HepG2 (cell line): ENCODE data around the gene ACSL3. TPM values are rescaled to one million over a fixed set of nuclear protein-coding genes. Genes with fewer than 3 reads are reported as not detected.

Source experiments
- ATAC-seq: fragments of 200-7000 bp; cut with Tn5 transposase; 3 replicates; pipeline ENCODE4 v1.9.1; 2020; ENCODE audit warnings: mild to moderate bottlenecking, moderate library complexity
- BruUV-seq: library from RNA; stranded (reverse); fragments of 400-500 nt; replicated peaks from 2 replicates; lab custom pipeline; 2021; lab: Mats Ljungman, UMichigan
- CTCF ChIA-PET: fragments of 300-600 bp; formaldehyde crosslinking; extraction: SDS; loops from one replicate; lab custom pipeline; 2021; ENCODE audit warnings: low total read pairs, inconsistent platforms, low intra/inter-chr PET ratio; lab: Yijun Ruan, JAX
- POLR2A ChIA-PET: fragments of 350-600 bp; sonication (Branson Sonifier 250); formaldehyde crosslinking; loops from one replicate; lab custom pipeline; 2020; ENCODE audit warnings: antibody characterized with exemption, inconsistent platforms; lab: Yijun Ruan, JAX
- DNase-seq: peaks from one replicate; pipeline ENCODE4 v3.0.0-alpha.2; 2015; ENCODE audit warnings: low spot score
- FAIRE-seq: peaks from 3 replicates; lab custom pipeline; 2011; peaks lifted over from hg19 to GRCh38; lab: Jason Lieb, UNC
- H2AFZ ChIP-seq: one replicate; pipeline ENCODE4 v1.6.1; 2011; ENCODE audit warnings: low read length, inconsistent platforms
- H3K27ac ChIP-seq: fragments of 300-600 bp; 3 replicates; pipeline ENCODE4 v1.8.0; 2011; ENCODE audit warnings: mixed run types, mild to moderate bottlenecking, mixed read lengths, low read length, inconsistent platforms; ENCODE audit not compliant: insufficient read depth; ENCODE audit errors: extremely low read length
- H3K27me3 ChIP-seq, 2 experiments: fragments of 200-600 bp in 1 of 2; 2 replicates in 1 of 2; 3 replicates in 1 of 2; pipeline versions ENCODE4 v1.6.0 to v1.8.0; 2011; ENCODE audit warnings: low read length in 2 of 2, mild to moderate bottlenecking in 2 of 2, moderate library complexity in 2 of 2, inconsistent platforms in 1 of 2; ENCODE audit not compliant: insufficient read depth in 2 of 2, control insufficient read depth in 1 of 2
- H3K36me3 ChIP-seq, 2 experiments: fragments of 200-600 bp in 1 of 2; replicated peaks in 1 of 2; 2 replicates in 1 of 2; 3 replicates in 1 of 2; pipeline versions ENCODE4 v1.5.1 to v1.8.0; 2011; ENCODE audit warnings: low read length in 2 of 2, inconsistent platforms in 1 of 2; ENCODE audit not compliant: insufficient read depth in 2 of 2, control insufficient read depth in 1 of 2
- H3K4me1 ChIP-seq: 2 replicates; pipeline ENCODE4 v1.5.1; 2012; ENCODE audit warnings: low read length, inconsistent platforms; ENCODE audit not compliant: insufficient read depth
- H3K4me2 ChIP-seq: 2 replicates; pipeline ENCODE4 v1.6.0; 2011; ENCODE audit warnings: low read depth, low read length, inconsistent platforms
- H3K4me3 ChIP-seq, 3 experiments: fragments of 200-600 bp in 1 of 3; sonication (generic), shearing (Covaris generic) in 1 of 3; replicated peaks in 1 of 3; 2 replicates each; pipeline ENCODE4 v1.5.1; 2011 to 2016; ENCODE audit warnings: low read length in 3 of 3, inconsistent platforms in 2 of 3, low read depth in 2 of 3, mild to moderate bottlenecking in 2 of 3, control low read depth in 1 of 3, mixed read lengths in 1 of 3; ENCODE audit not compliant: insufficient read depth in 1 of 3
- H3K79me2 ChIP-seq: one replicate; pipeline ENCODE4 v1.6.1; 2011; ENCODE audit warnings: low read length, inconsistent platforms; ENCODE audit not compliant: insufficient read depth
- H3K9ac ChIP-seq: 2 replicates; pipeline ENCODE4 v1.6.0; 2011; ENCODE audit warnings: mild to moderate bottlenecking, low read depth, low read length, inconsistent platforms; ENCODE audit not compliant: insufficient read depth
- H3K9me3 ChIP-seq: 2 replicates; pipeline ENCODE4 v1.5.1; 2012; ENCODE audit warnings: mild to moderate bottlenecking, low read length
- H4K20me1 ChIP-seq: 2 replicates; pipeline ENCODE4 v1.6.0; 2011; ENCODE audit warnings: inconsistent platforms, mild to moderate bottlenecking, low read length, moderate library complexity; ENCODE audit not compliant: insufficient read depth
- ATF7 ChIP-seq, 2 experiments: fragments of 450-650 bp in 1 of 2; sonication (generic) in 1 of 2; formaldehyde crosslinking in 1 of 2; IDR thresholded peaks; 2 replicates each; pipeline versions ENCODE4 v1.4.0 to v1.6.1; 2016 to 2020; ENCODE audit warnings: antibody characterized with exemption in 1 of 2, mild to moderate bottlenecking in 1 of 2, missing genetic modification reagents in 1 of 2
- CREBL2 ChIP-seq: sonication (generic); formaldehyde crosslinking; IDR thresholded peaks from 2 replicates; pipeline ENCODE4 v1.8.1; 2023; ENCODE audit warnings: missing genetic modification reagents, mild to moderate bottlenecking, borderline replicate concordance
- HNRNPK ChIP-seq: fragments of 200-400 bp; formaldehyde crosslinking; IDR thresholded peaks from 2 replicates; pipeline ENCODE4 v1.6.1; 2018; ENCODE audit warnings: low read length, low read depth, moderate library complexity, mild to moderate bottlenecking; ENCODE audit not compliant: poor library complexity, severe bottlenecking
- MIXL1 ChIP-seq: IDR thresholded peaks from 2 replicates; pipeline ENCODE4 v1.6.1; 2016
- POLR2A ChIP-seq, 2 experiments: IDR thresholded peaks; 2 replicates each; pipeline ENCODE4 v1.6.1; 2011; ENCODE audit warnings: low read depth in 2 of 2, low read length in 2 of 2, mild to moderate bottlenecking in 1 of 2, moderate library complexity in 1 of 2; ENCODE audit not compliant: insufficient read depth in 1 of 2
- SMAD9 ChIP-seq: sonication (generic); formaldehyde crosslinking; IDR thresholded peaks from 2 replicates; pipeline ENCODE4 v1.5.1; 2020; ENCODE audit warnings: mild to moderate bottlenecking, missing genetic modification reagents
- TEF ChIP-seq: sonication (generic); formaldehyde crosslinking; IDR thresholded peaks from 2 replicates; pipeline ENCODE4 v1.5.0; 2020; ENCODE audit warnings: missing genetic modification reagents
- ZNF10 ChIP-seq: sonication (generic); formaldehyde crosslinking; IDR thresholded peaks from 2 replicates; pipeline ENCODE4 v1.4.0; 2020; ENCODE audit warnings: mild to moderate bottlenecking, low read depth, missing genetic modification reagents, borderline replicate concordance
- ZNF451 ChIP-seq: sonication (generic); formaldehyde crosslinking; IDR thresholded peaks from 2 replicates; pipeline ENCODE4 v1.5.0; 2020; ENCODE audit warnings: mild to moderate bottlenecking, missing genetic modification reagents
- ZNF746 ChIP-seq: sonication (generic); formaldehyde crosslinking; IDR thresholded peaks from 2 replicates; pipeline ENCODE4 v1.8.0; 2022; ENCODE audit warnings: mild to moderate bottlenecking, missing genetic modification reagents
- WGBS: methylation state at CpG from one replicate; pipeline ENCODE4 v1.1.6; 2017; ENCODE audit warnings: low lambda C conversion rate; 5-methylcytosine and 5-hydroxymethylcytosine counted together
- in situ Hi-C: cut with HindIII; loops from 2 replicates; pipeline ENCODE4 v1.10.0; 2017; ENCODE audit warnings: low pct_unique_long_range_greater_than_20kb; ENCODE audit not compliant: extremely low pct_ligation_motif_present
- intact Hi-C: fragments of 100-400 bp; cut with micrococcal nuclease; formaldehyde crosslinking; loops from one replicate; pipeline ENCODE4 v1.10.0; 2022; ENCODE audit not compliant: unreplicated experiment
- polyA plus RNA-seq, 8 experiments: library from polyadenylated mRNA; depleted of rRNA in 3 of 8; stranded (reverse) in 7 of 8; unstranded in 1 of 8; fragments of >200 nt; fragmentation: Illumina TruSeq in 4 of 8; extraction: Trizol in 4 of 8; gene quantifications; 2 replicates each; pipeline versions ENCODE4 v1.2.1 to v1.2.3, GENCODE V29; 2011 to 2016; ENCODE audit warnings: low read depth in 4 of 8, missing spikeins in 1 of 8, mixed read lengths in 1 of 8; ENCODE audit not compliant: insufficient read depth in 1 of 8
- total RNA-seq, 5 experiments: library from RNA; depleted of rRNA; stranded (reverse); fragments of >200 nt; fragmentation: Illumina TruSeq; extraction: Trizol; gene quantifications; 2 replicates each; pipeline ENCODE4 v1.2.3, GENCODE V29; 2016; ENCODE audit warnings: low read depth in 1 of 5

The ACSL3 gene
- total and polyA plus RNA-seq, 2 of the 13 experiments (the other 11 are each of a cell fraction or from before 2014, with no cell fraction given) = 305 to 365 TPM

GRCh38 chr2:222941510-222942032, 80.7 kb downstream of the ACSL3 start (continued):
- TF ChIP-seq ATF7 (IDR thresholded peaks at IDR 0.05) (0 out of 2 replicates have a peak, but pooled peaks have one; percentile 2), ATF7 (CRISPR knock-in tag; IDR thresholded peaks at IDR 0.05) (no peak), ZNF10 (CRISPR knock-in tag) (no peak)

GRCh38 chr2:222942561-222942960, 81.7 kb downstream of the ACSL3 start:
- in situ Hi-C loops = no loop called here
- Histone ChIP-seq H3K36me3 (peaks cover 7 to 40% of the 10 kb centered on the region in 2 experiments), H3K9ac (no peak overlapping the region), H3K4me1 (no peaks in the 10 kb centered on the region), H3K4me3 (no peak overlapping the region), H3K27ac (no peak overlapping the region), H3K79me2 (no peaks in the 10 kb centered on the region), H2AFZ (no peak overlapping the region), H3K4me2 (no peak overlapping the region), H3K27me3 (no peaks in the 10 kb centered on the region)
- intact Hi-C loops = no loop called here
- CTCF ChIA-PET = interaction anchor here (5.4 kb wide), 1 partner anchor 252 kb away, joined by 106 read pairs; no protein-coding TSS in a partner anchor
- 97% methylated on average over 3 of the region's 3 CpGs for WGBS
- POLR2A ChIA-PET = no interaction called here
- FAIRE-seq (no peak), DNase-seq (no peak), ATAC-seq (no peak)
- no TSS peak for BruUV-seq
- TF ChIP-seq HNRNPK (no peak), CREBL2 (CRISPR knock-in tag) (no peak), MIXL1 (CRISPR knock-in tag) (no peak), ZNF451 (no peak), TEF (CRISPR knock-in tag) (no peak), SMAD9 (CRISPR knock-in tag) (no peak), POLR2A (IDR thresholded peaks at IDR 0.05; ENCODE audit: insufficient read depth in 1 of 2, low read depth in 2 of 2, low read length in 2 of 2) (0 out of 4 replicates have a peak, but pooled peaks of 1 of the 2 experiments have one; percentile 5), ZNF746 (no peak)
- TF ChIP-seq, all 625 proteins: peak for 1
- H3K9me3 ChIP-seq = no peaks in the 10 kb centered on the region; the same call in 1 of the 2 replicates
- peaks cover 20% of the 10 kb centered on the region for H4K20me1 ChIP-seq
